Activated naive CD4-positive, alpha-beta T cell (primary cell): ENCODE results near the gene NOX3.
"Not testable (repeated sequence)": the region's sequence is repeated elsewhere in the genome, so short reads cannot be mapped to it uniquely, and the experiment has no call there.

Source experiments
- DNase-seq, 4 experiments: peaks; one replicate each; lab custom pipeline; 2025; lab: John Stamatoyannopoulos, UW

Gene NOX3

DNA sequence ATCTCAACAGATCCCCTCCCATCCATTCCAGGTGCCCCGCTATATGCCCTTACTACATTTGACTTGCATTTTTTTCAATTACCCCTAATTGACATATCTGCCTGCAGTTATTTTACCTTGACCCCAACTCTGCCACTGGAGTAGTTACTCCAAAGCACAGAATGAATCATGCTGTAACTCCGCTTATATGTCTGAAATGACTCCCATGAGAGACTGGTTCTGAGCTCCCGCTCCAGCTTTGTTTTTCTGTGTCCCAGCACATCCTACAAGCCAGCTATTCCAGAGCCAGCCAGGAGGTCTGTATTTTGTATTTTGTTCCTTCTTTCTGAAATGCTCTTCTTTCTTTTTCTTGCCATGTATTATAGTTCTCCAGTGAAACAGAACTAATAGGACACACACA, 10.9 kb upstream of the NOX3 start:
- no peak for DNase-seq

DNA sequence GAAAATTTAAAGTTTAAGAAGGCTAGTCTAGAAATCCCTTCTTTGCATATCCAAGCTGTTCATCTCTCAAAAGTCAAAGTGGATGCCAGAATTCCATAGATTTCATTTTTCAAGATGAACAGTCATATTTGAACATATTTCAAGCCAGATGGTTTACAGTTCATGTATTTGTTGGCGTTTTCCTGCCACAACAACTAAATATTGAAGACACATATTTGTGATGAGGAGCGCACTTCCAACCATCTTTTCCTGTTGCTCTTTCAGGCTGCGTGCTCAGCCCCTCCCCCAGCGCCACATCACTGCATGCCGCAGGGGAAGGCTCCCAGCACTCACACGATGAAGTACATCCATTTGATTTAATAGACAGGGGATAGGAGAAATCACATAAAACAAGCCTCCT, 5.9 kb upstream of the NOX3 start:
- DNase-seq: no peak

DNA sequence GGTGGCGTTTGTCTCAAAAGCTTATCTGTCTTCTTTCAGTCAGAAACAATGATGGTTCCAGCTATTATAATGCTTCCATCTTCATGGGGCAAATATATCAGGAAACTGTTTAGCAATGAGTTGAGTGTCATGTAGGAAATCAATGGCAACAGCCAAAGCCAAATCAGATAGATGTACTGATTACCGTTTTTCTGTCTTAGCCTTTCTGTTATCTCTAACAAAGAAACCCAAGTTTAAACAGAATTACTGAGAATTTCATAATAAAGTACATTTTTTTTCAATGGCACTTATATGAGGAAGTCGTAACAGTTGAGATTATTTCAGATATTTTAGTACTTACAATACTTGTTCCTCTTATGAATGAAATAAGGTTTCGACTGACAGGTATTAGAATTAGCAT, 1.2 kb downstream of the NOX3 start:
- no peak for DNase-seq

DNA sequence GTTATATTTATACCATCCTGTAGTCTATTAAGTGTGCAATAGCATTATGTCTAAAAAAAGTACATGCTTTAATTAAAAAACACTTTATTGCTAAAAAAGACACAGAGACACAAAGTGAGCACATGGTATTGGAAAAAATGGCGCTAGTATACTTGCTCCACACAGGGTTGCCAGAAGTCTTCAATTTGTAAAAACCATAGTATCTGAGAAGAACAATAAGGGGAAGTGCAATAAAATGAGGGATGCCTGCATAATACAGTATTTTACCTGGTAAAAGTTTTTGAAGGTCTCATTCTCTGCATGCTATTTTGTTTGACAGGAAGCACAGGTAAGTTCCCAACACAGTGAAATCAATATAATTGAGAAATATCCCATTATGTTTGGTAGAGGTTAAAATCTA, 1.6 kb downstream of the NOX3 start:
- DNase-seq: no peak

DNA sequence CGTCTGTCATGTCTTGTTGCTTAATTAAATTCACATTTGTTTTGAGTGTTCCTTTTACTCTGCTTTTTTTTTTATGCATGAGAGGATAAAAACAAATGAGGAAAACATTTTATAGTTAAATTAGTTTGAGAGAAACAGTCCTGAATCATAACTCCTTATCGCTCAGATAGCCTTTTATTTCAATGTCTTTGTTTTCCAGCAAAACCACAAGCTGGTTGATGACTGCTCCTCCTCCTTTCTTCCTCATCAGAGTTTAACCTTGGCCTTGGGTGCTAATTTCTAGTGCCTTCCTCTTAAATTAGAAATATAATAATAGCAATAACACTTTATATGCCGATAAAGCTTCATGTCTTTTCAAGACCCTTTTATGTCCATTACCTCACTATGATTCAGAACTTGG, 3.1 kb downstream of the NOX3 start:
- no peak for DNase-seq

DNA sequence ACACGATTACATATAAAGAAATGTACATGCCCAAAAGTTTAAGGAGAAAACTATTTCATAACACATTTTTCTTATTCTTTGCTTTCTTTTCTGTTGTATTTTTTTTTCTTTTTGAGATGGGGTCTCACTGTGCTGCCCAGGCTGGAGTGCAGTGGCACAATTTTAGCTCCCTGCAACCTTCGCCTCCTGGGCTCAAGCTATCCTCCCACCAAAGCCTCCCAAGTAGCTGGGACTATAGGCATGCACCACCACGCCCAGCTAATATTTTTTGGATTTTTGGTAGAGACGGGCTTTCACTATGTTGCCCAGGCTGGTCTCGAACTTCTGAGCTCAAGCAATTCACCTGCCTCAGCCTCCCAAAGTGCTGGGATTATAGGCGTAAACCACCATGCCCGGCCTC, 4.1 kb downstream of the NOX3 start:
- DNase-seq: not testable (repeated sequence)

DNA sequence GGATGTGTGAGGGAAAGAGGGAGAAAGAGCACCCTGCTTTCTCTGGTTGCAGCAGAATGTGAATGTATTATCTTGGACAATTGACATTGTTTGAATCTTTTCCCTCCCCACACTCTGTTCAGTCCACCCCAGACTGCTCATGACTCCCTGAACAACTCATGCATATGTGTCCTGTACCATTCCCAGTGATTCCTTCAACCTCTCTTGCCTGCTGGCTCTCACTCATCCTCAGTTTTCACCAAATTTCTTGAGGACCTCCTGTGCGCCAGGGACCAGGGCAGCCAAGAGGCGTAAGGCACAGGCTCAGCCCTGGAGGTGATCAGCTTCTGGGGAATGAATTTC, 5.4 kb downstream of the NOX3 start:
- no peak for DNase-seq

DNA sequence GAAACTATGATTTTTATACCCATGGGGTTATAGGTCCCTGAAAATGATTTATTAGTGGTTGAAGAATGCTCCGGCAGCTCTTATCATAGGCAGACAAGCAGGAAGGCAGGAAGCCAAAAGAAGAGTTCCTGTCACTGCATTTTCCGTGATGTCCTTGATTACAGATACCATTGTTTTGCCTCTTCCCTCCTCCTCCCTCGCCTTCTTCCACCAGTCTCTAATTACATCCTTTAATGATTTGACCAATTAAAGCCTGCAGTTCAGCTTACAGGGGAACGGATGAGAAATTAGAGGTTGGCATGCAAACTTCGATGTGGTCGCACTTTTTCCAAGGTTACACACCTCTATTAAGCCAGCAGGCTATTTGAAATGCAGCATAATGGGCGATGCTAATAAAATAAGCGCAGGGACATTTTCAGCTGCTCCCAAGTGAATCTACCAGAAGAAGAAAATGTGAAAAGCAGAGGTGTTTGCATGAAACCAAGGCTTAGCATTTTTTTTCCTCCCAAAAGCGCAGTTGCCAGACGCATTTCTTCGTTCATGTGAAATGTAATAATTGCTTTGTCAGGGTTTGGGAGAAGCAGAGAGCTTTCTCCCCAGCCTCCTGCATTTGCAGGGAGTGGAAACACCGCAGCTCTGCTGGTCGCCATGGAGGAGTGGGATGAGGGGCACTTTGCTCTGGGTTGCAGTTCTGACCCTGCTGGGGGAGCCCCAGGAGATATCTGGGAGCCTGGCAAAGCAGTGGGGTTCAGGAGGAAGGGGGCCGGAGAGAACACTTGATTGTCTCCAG, 6.0 kb downstream of the NOX3 start:
- DNase-seq: no peak

DNA sequence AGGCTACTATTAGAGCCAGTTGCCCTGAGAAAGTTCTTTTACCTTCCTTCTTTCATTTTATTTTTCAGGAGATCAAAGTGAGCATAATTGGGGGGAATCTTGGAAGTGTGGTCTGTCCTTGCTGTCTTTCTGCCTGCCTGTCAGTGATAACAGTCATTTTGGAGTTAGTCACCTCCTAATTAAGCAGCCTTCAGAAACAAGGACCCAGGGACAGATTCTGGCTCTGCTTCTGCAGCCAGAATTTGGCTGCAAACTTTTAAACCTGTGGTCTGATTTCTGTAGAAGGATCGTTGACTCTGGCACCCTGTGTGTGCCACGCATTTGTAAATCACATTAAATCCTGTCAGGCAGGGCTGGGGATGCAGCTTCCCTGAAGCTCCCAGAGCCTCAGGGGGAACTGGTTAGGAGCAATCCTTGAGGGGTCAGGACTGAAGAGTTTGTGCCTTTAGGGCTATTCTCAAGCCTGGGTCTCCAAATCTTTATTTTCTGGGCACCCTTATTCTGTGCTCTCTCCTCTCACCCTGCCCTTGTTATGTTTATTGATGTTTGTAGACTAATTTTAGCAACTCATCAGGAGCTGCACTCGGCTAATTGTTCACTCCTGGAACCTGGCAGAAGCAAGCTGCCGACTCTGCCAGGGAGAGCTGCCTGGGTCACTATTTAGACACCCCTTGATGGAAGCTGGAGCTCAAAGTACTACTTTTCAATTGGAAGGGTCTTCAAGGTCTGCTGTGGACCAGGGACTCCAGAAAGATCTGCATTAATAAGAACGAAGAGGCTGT, 6.8 kb downstream of the NOX3 start:
- DNase-seq: no peak

DNA sequence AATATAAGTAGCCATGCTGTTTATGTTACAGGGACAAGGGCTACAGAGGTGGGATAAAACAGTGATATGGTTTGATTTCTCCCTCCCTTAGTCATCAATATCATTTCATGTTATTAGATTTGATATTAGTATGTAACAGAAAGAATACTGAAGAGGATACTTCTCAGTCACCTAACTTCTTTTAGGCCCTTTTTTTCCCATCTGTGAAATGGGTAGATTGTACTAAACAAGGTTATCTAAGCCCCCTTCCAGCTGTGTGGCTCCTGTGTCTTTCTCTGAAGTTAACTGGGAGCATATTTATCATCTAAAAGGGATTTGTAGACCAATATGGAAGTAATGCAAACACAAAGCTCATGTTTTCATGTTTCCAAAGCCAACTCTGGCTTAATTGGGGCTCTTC, 7.7 kb downstream of the NOX3 start:
- no peak for DNase-seq

DNA sequence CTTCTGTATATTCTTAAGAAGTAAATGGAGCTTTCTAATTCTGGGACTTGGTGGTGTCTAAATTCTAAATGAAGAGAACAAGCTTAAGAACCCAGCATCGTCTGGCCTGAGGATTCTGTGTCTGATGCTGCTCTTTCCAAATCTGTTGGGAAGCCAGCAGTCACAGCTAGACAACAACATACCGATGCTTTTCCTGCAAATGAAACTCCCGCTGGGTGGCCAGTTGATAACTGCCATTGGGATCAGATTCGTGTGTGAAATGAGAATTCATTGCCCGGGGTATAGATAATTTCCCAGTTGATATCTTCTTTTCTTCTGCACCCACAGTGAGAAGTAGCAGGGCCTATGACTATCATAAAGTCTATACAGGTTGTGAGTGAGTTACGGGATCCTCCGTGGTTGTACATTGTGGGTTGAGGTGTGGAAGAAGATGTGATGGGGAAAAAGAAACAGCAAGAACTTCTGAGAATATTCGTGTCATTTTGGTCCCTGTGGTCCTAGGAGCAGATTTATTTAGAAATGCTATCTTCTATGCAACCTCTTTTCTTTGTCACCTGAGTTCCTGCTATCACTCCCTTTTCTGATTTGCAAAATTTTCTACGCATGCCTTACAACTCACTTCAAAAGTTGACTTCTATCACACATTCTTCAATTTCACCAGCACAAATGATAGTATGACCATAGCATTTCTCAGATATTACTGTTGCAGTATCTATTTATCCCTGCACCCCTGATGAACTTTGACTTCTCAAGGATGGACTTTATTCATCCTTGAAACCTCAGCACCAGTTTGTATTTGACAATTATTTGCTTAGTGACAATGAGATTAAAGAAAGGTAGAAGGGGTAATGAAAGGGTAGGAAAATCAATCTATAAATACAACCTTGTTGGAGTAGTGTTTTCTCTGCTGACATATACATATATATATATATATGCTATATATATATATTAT, 10.4 kb downstream of the NOX3 start:
- DNase-seq: no peak

DNA sequence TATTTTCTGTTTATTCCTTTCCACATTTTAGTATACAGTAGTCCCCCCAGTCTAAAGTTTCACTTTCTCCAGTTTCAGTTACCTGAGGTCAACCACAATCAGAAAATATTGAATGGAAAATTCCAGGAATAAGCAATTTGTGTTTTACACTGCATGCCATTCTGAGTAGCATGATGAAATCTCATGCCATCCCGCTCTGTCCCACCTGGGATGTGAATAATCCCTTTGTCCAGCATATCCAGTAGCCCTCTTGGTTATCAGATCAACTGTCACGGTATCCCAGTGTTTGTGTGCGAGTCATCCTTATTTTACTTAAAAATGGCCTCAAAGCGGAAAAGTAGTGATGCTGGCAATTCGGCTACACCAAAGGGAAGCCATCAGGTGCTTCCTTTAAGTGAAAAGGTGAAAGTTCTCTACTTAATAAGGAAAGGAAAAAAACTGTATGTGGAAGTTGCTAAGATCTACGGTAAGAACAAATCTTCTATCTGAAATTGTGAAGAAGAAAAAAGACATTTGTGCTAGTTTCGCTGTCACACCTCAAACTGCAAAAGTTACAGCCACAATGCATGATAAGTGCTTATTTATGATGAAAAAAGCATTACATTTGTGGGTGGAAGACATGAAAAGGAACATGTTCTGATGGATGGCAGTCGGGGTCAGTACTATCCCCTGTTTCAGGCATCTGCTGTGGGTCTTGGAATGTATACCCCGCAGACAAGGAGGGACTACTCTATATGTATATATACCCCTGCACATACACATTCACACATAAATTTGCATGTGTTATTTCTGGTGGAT, 11.3 kb downstream of the NOX3 start:
- no peak for DNase-seq

DNA sequence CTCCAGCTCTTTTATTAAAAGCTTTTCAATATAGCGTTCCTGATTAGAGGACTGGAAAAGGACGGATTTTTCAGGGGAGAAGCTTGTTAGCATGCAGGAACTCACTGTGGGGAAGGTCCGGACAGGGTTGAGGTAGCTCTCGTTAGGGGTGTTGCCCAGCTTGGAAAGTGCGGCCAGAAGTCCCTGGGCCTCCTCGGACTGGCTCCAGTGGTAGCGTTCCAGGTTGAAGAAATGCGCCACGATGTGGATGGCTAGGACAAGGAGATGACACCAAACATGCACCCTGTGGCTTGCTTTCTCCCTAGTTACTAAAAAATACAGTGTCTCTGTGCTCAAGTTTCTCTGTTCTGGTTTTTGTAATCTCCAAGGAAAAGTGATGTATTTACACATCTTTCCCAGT, 12.5 kb downstream of the NOX3 start:
- DNase-seq: no peak

DNA sequence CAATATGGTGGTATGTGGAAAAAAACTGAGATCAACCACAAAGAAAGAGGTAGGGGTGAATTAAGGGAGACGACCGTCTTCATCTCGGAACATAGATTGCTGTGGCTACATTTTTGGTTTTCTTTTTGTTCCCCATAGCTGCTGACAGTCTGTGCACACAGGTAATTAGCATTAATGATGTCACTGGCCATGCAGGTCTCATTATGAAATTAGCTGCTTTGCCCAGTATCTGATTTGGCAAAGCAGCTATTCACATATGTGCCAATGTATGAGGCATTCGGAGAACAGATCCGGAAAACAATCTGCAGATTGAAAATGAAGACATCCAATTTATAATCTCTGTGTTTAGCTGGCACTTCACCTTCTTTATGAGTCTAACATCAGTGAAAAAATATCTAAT, 13.1 kb downstream of the NOX3 start:
- no peak for DNase-seq

DNA sequence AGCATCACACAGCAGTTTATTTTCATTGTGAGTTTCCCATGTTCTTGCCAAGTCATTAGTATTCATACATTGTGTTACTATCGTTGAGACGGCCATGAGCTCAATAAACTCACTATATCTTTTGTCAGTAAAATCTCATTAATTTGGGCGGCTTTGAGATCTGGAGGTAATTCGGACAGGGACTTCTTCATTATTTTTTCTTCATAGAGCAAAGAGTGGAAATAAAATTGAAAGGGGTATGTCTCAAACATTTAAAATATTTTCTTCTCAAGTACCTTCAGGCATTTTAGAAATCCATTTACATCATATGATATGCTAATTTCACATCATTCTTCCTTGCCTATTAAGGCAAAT, 14.6 kb downstream of the NOX3 start:
- no peak for DNase-seq

DNA sequence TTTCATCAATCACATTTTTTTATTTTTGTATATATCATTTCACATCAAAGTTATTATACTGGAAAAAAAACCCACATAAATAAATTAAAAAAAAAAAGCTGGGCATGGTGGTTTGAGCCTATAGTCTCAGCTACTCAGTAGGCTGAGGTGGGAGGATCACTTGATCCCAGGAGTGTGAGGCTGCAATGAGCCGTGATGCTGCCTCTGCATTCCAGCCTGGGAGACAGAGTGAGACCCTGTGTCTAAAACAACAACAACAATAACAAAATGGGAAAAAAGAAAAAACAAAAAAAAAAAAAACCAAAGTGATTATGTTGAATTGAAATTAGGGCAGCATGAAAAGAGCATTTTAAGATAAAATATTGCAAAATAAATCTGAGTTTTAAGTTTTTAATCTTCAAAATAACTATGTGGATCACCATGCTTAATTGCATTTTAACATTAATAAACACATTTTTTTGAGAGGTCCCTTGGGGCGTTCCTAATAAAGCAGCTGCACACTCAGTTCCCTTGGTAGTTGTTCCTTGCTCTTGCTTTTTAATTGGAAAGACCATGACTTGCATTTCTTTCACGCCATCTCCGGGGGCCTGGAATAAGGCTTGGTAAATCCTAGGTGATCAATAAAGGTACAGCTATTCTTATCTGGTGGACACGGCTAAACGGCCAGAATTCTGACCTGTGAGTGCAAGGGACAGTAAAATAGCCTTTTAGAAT, 15.1 kb downstream of the NOX3 start:
- DNase-seq: no peak

DNA sequence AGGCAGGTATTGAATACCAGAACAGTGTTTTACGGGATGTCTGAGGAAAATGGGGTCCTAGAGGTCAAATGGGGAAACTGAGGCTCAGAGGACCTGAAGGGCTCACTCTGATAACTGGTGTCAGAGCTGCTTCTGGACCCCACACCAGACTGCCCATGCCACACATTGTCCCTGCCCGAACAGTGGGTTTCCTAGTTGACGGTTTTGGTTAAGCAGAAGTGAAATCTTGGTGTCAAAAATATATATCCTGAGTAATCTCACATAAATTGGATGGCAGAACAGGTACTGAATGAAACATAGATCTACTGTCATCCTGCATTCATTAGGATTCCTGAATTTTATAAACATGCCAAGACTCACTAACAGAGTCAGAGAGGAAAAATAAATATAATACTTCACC, 16.3 kb downstream of the NOX3 start:
- DNase-seq: no peak

DNA sequence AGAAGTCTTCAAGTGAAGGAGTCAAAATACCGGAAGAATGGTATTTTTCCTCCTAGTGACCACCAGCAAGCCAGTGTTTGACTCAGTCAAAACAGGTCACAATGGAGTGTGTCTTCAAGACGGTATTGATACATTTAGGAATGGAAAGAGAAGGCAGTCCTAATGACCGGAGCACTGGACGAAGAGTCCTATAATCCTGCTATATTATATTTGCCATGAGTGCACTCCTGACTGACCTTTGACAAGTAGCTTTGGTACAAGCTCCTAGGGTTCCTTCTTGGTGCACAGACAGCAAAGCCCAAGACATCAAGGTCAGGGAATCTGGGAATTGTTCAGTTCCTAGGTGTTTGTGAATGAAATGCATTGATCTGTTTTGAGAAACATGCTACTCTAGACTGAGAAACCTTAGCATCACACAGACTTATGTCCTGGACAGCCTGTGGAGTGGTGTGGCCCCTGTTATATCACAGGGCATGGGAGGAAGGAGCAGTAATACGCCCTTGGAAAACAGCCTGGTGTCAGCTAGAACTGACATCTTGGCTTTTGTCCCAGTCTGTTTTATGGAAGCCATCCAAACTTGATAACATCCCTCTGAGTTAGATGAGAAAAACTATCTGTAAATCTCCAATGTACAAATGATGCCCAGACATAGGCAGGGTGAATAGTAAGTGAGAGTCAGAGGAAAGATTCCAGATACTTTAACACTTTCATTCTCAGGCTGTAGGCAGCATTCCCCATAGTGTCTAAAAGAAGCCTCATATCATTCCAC, 18.5 kb downstream of the NOX3 start:
- DNase-seq: no peak

DNA sequence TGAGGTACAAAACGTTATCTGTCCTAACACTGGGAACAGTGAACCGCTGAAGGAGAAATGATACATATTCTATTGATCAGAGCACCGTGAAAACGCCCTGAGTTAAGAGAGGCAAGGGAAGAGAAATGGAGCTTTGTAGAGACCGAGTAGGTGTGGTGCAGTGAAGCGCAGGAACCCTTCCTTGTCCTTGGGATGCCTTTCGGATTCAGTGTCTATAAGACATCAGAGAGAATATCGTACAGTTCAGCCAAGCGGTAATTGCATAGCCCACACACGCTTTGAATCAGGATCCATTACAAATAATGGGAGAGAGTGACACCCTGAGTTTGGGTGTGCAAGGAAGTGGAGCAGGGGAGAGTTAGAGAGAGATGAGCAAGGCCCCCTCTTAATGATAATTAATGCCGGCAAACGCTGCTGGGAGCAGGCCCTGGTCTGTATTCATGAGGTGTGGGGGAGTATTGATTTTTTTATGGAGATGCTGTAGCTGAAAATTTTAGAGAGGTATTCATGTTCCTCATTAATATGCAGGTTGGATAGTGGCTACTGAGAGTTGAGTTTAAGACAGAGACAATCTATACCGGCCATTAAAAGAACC, 20.7 kb downstream of the NOX3 start:
- no peak for DNase-seq

DNA sequence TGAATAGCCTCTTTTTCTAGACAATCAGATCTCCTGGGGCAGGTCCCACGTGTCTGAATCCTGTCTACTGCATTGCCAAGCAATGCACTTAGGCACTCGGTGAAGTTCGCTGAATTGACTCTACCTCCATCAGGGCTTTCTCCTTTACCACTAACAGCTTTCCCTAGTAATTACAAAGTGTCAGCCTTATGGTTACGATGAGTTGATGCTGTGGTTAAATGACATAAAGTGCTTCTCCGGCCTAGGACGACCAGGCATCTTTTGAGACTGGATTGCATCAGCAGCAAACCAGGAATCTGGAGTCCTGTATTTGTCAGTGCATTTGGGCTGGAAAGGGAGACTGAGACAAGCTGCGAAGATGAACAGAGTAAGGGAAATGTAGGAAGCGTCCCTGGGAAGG, 21.5 kb downstream of the NOX3 start:
- no peak for DNase-seq
